Activated CD4-positive, alpha-beta T cell treated with anti-CD3 and anti-CD28 coated beads for 4 hours (primary cell): ENCODE data around the gene CHML.

Experiments
- DNase-seq, 2 donors: peaks; one replicate each; pipeline ENCODE4 v3.0.0-alpha.2; 2020

Gene CHML

DNA sequence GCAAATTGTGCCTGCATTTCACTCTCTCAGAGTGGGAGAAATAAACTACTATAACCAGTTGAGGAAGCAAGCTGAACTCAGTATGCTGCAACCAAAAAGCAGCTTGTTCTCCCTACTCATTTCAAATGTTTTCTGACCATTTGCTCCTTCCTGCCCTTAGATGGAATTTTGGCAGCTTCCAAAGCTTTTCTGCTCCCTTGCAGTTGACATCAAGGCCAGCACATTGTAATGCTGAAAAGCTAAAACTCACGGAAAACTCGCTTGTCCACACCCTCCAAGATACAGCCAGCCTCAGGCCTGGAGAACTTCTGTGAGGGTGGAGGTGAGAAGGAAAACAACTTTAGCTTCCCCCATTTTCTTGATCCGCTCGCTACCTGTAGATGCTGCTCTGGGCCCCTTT lies 5.0 kb upstream of the CHML start:
- DNase-seq: no peak

GRCh38 chr1:241644259-241644658 lies 4.1 kb upstream of the CHML start:
- no peak for DNase-seq

GRCh38 chr1:241642593-241642944 lies 2.4 kb upstream of the CHML start:
- DNase-seq: no peak

GRCh38 chr1:241641773-241642592 lies 1.8 kb upstream of the CHML start:
- no peak for DNase-seq

DNA sequence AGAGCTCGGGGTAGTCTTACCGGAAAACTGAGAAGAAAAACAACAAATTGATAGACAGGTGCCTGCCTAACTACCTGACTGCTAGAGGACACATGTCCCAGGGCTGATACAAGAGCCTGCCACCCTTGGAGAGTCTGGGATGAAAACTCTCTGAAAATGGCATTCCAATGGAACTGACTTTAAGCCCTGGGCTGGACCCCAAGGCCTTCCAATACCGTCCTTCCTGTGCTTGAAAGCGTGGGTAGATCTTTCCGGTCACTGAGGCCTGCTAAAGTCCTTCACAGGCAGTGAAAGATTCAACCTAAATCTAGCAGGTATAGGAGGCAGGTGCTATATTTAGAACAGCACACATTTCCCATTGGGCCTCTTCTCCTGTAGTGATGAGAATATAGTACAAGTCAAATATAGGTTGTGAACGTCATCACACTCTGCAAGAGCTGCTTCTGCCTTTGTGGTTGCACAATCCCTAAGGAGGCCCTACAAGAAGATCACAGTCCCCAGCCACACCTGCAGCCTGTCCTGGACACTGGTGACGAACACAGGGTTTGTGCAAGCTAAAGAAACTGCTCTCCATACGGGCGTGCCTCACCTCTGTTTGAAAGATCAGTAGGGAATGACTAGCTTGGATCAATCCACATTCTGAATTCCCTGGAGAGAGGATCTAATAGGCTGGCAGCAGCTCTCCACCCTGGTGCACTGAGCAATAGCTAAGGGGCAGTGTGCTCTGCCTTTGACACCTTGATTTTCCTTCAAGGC lies 876 bp upstream of the CHML start:
- no peak for DNase-seq

GRCh38 chr1:241639623-241640148 lies 483 bp downstream of the CHML start:
- peak; percentile 12 to 28 for DNase-seq

GRCh38 chr1:241638909-241639622 lies 1.1 kb downstream of the CHML start:
- DNase-seq: no peak

DNA sequence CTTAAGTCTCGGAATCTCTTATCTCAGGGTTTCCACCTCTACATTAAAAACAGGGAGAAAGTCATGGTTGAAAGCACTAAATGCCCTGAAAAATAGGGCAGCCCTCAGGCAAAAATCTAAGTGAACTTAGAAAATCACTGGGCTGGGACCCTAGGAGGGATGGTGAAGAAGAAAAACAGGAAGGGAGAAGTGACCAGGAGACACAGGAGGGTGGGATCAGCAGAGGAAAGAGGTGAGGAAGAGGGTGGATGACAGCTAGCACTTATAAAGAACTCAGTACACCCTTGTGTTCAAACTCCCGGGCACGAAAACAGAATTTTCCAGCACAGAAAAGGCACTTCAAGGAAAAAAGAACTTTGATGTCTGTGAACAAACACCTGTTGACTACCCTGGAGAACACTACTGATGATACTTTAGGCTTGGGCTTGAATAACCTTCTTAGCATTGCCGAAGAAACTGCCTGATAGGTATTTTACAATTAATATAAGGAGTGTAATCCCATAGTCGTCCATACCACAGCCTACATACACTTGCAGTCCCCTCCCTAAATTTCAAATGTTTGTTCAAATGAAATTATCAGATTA lies 2.0 kb downstream of the CHML start:
- DNase-seq: no peak

DNA sequence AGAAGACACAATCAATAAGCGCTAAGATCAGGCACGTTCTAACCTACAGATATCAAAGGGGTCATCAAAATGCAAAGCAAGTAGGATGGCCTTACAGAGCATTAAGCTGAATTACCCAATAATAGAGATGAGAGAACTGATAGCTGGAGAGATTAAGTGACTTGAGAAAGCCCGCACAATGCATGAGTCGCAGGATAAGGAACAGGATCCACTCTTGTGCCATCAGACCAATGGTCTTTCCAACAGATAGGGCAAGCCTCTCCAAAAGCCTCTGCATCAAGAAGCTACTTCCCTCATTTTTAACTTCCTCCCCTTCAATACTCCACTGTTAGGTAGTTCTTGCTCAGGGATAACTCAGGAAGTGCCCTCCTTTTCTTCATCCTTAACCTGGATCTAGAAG lies 2.6 kb downstream of the CHML start:
- no peak for DNase-seq

DNA sequence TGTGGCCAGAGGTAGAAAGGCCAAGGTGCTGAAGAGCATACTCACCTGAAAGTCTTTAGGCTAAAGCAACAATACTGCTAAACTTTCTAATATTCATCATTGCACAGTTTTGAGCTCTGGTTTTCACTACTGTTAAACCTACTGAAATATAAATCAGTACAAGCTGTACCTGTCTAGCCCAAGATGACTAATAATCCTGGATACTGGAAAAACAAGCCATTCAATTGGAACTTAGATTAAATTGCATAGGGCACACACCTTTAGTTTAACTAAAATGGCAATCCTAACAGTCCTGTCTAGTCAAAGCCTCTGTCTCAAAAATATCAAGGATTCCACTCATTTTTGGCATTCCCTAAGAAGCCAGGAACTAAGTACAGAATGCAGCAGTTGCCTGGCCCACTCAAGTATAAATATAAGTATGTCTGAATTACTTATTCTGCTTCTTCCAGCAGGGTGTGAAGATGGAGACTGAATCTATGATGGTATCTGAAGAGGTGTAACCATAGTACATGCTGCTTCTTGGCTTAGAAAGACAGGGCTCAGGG lies 3.1 kb downstream of the CHML start:
- DNase-seq: no peak

DNA sequence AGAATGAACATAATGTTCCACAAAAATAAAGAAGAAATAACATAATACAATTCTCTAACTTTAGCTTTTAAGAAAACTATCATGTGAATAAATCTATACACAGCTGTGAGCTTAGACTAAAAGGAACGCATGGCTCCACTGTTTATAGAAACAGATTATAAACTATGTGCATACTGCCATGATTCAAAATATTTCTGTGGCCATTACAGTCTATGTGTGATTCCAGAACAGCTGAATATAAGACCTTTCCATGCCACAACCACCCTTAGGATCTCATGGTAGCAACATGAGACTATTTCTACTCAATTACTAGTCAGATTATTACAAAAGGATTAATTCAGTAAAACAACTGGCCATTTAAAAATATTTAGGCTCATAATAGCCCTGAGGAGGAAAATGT lies 3.9 kb downstream of the CHML start:
- no peak for DNase-seq

GRCh38 chr1:241635556-241636152 lies 4.5 kb downstream of the CHML start:
- no peak for DNase-seq

DNA sequence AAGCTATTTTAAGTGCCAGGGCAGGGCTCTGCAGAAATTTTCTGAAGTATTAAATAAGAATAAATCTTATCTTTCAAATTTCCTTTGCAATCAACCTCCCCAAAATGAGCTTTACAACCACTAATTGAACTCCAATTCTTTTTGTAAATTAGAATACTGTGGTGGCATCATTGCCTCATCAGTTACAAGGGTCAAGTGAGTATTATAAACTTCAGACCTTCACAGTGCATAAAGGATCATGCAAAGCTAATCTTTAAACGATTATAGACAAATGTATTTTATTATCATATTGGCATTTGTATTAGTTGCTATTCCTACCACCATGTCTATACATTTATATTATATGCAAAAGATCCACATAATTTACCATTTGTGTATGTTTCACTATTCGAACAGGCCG lies 7.2 kb downstream of the CHML start:
- no peak for DNase-seq

DNA sequence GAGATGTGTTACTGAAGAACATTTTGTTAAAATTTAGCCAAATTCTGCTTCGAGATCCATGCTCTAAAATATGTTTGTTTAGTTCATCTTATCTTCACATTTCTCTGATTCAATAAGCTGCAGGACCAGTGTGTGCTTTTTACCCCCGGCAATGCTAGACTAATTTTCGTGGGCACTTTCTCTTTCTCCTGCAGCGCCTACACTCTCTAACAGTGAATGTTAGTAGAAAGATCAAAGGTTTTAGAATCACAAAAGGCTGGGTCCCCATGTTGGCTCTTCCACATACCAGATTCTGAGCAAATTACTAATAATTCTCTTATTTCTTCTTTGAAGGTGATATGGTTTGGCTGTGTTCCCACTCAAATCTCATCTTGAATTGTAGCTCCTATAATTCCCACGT lies 8.5 kb downstream of the CHML start:
- no peak for DNase-seq

- no peak for DNase-seq
These were observed 9.3 kb downstream of the CHML start for GRCh38 chr1:241630899-241631298.

- no peak for DNase-seq
These were observed 9.7 kb downstream of the CHML start for GRCh38 chr1:241630476-241630875.

- DNase-seq: no peak
These were observed 10.2 kb downstream of the CHML start for GRCh38 chr1:241630005-241630404.

- DNase-seq: peak; percentile 40 to 51
These were observed 12.5 kb downstream of the CHML start for GRCh38 chr1:241627453-241628259.

- no peak for DNase-seq
These were observed 15.2 kb downstream of the CHML start for GRCh38 chr1:241624935-241625334.

GRCh38 chr1:241622669-241623068 lies 17.5 kb downstream of the CHML start:
- DNase-seq: no peak

DNA sequence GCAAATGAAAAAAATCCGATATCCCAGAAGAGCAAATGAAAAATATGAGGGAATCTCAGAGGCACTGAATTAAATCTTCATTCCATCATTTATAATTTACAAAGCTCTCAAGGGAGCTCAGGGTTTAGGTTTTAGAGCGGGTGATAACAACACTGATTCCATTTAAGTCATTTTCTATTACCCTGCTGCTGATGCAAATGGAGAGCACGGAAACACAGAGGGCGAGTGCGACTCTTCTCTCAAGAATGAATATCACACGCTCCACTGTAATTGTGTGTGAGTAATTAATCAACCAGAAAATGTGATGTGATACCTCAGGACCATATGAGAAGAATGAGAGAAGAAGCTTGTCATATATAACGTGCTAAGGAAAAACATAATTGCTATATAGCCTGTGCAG lies 22.7 kb downstream of the CHML start:
- no peak for DNase-seq
